Brain microvascular endothelial cell (primary cell): ENCODE data around the gene NCAM1.

Source experiments
- DNase-seq: peaks from one replicate; pipeline ENCODE4 v3.0.0-alpha.2; 2020
- H3K27ac ChIP-seq: fragments of 250-450 bp; sonication (Bioruptor Pico); 2 replicates; pipeline ENCODE4 v1.5.1; 2020; ENCODE audit warnings: mild to moderate bottlenecking, moderate library complexity
- H3K27me3 ChIP-seq: fragments of 250-450 bp; sonication (Bioruptor Pico); replicated peaks from 2 replicates; pipeline ENCODE4 v1.5.1; 2020; ENCODE audit warnings: mild to moderate bottlenecking
- H3K36me3 ChIP-seq: fragments of 250-450 bp; sonication (Bioruptor Pico); replicated peaks from 2 replicates; pipeline ENCODE4 v1.5.1; 2020; ENCODE audit warnings: mild to moderate bottlenecking
- H3K4me3 ChIP-seq: 2 replicates; pipeline ENCODE4 v1.5.1; 2011; ENCODE audit warnings: low read depth, mild to moderate bottlenecking, control low read depth, low read length, moderate library complexity
- in situ Hi-C: cut with HindIII; loops from 2 replicates; pipeline ENCODE4 v1.10.0; 2017; ENCODE audit warnings: low sequenced_read_pairs, low pct_ligation_motif_present
- TF ChIP-seq, protein P1 (sequence below): IDR thresholded peaks from 2 replicates; pipeline ENCODE4 v1.5.1; 2011; ENCODE audit warnings: low read depth, mild to moderate bottlenecking, moderate library complexity, low read length, control low read depth, inconsistent platforms; ENCODE audit errors: missing control alignments

Gene NCAM1

DNA sequence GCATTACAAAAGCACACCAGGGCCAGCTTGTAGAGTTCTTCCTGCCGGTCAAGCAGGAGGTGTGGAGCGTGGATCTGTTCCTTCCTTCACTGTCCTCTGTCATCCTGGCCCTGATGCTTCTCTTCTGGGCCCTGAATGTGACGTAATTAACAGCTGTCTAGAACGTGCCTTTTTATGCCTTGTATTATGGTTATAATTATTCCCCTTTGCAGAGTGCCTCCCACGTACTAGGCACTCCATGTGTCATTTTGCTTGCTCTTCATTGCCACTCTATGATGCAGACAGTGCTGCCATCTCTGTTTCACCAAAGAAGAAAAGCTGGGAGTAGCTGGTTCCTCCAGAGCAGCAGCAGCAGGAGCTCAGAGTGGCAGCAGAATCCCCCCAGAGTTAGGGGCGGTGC lies 221.1 kb downstream of the NCAM1 start:
- no peaks in the 10 kb centered on the region for H3K36me3 ChIP-seq
- TF ChIP-seq, protein P1, sequence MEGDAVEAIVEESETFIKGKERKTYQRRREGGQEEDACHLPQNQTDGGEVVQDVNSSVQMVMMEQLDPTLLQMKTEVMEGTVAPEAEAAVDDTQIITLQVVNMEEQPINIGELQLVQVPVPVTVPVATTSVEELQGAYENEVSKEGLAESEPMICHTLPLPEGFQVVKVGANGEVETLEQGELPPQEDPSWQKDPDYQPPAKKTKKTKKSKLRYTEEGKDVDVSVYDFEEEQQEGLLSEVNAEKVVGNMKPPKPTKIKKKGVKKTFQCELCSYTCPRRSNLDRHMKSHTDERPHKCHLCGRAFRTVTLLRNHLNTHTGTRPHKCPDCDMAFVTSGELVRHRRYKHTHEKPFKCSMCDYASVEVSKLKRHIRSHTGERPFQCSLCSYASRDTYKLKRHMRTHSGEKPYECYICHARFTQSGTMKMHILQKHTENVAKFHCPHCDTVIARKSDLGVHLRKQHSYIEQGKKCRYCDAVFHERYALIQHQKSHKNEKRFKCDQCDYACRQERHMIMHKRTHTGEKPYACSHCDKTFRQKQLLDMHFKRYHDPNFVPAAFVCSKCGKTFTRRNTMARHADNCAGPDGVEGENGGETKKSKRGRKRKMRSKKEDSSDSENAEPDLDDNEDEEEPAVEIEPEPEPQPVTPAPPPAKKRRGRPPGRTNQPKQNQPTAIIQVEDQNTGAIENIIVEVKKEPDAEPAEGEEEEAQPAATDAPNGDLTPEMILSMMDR: no peak
- no peak overlapping the region for H3K27ac ChIP-seq
- no peak overlapping the region for H3K4me3 ChIP-seq
- in situ Hi-C loops: no loop called here
- H3K27me3 ChIP-seq: no peaks in the 10 kb centered on the region
- no peak for DNase-seq

DNA sequence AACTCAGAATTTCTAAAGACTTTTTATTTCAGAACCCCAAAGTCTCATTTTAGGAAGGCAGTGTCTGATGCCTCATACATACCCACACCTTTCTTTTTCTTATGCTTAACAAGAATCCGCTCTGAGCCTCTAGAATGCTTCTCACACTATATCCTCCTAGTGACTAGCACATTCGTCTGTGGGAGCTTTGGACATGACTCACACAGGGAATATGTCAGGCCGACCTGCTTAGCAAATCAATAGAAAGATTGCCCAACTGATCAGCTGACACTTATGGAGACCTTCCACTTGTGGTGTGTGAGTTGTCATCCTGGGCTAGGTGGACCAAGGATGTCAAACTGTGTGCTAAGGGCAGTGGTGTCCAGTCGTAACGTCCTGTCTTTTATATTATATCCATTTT lies 223.3 kb downstream of the NCAM1 start:
- Histone ChIP-seq H3K36me3 (no peaks in the 10 kb centered on the region), H3K4me3 (no peak overlapping the region), H3K27me3 (no peaks in the 10 kb centered on the region), H3K27ac (no peak overlapping the region)
- in situ Hi-C loops: no loop called here
- TF ChIP-seq, protein P1: no peak
- DNase-seq: peak; percentile 84

DNA sequence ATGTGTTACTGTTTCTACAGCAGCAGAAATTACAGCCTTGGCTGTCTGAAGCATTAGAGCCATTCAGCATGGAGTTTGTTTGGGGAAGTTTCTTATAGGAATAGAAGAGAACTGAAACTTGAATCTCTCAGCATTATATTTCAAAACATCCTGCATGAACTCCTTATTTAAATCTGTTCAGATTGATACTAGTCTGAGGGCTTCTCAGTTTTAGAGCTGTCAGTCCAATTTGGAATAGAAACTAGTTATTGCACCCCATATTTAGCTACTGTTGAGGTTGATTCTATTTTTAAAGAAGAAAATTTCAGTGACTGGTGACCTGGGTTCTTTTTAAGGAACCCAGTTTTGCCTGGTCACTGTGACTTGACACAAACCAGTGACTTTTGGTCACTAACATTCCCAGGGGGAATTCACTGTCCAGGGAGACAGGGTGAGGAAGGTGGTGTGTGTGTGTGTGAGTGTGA lies 227.2 kb downstream of the NCAM1 start:
- Histone ChIP-seq H3K27ac (no peak overlapping the region), H3K36me3 (no peaks in the 10 kb centered on the region), H3K4me3 (no peak overlapping the region), H3K27me3 (no peaks in the 10 kb centered on the region)
- in situ Hi-C loops: no loop called here
- TF ChIP-seq, protein P1: no peak
- DNase-seq: no peak

DNA sequence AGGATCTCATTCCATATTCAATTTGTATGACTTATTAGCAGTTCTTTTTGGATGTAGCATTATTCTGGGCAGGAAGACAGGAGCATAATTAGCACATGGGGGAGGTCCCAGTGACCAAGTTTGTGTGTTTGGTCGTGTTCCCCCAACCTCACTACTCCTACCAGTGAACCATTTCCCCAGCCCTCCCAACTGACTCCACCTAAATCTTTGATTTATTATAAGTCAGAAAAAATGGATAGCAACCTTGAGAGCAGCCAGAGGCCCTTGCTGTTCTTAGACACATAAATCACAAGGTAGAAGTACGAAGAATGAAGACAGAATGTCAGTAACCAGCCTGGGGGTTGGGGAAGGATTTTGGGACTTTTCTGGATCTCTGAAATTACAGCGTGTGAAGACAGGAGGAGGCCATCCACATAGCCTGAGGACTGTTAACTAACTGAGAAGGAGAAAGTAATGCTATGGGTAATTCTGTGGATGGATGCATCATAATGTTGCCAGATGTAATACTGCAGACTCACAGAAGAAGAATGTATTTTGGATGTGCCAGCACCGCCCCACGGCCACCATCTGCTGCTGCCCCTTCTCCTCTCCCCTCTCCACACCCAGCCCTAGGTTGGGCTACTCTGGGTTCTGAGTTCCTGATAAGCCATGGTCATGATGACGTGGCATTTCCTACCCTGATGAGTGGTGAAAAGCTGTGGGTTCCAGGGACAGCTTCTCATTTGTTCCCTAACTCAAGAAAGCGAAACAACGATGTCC lies 228.9 kb downstream of the NCAM1 start:
- DNase-seq: peak; percentile 31
- TF ChIP-seq, protein P1: no peak
- H3K36me3 ChIP-seq: no peaks in the 10 kb centered on the region
- in situ Hi-C loops: no loop called here
- H3K27ac ChIP-seq: no peak overlapping the region
- H3K4me3 ChIP-seq: no peak overlapping the region
- H3K27me3 ChIP-seq: no peaks in the 10 kb centered on the region

DNA sequence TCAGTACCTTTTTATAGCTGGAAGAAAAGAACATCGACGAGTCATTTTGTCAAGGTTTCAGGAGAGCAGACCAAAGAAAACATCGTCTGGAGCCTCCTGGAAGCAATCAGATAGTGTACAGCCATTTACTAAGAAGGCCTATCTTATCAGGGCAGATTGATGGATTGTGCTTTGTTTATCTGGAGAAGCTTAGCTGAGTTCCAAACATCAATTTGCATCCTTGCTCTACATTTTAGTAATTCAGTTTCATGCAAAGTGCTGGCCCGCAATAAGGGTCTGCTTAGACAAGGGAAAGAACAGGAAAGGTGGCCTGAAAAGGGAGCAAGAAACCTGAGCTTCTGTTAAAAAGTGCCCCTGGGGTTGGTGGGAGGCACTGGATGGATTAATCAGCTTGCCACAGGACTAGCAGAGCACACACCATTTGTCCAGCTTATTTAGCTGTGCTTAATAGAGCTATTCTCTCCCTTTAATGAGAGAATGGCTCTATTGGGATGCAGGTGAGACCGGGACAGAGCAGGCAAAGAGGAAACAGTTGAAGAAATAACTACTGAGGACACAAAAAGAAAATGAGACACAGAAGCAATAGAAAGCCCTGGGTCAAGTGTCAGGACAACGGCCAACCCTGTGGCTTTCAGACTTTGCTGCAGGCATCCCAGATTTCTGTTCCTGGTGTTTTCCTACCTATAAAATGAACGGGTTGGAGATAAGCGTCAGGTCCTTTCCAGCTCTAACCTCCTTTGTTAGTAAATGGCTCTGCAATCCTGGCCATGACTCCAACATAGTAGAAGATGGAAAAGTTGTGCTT lies 231.1 kb downstream of the NCAM1 start:
- in situ Hi-C loops: no loop called here
- no peak for DNase-seq

More for the DNA sequence above, 231.1 kb downstream of the NCAM1 start:
- Histone ChIP-seq H3K27me3 (no peaks in the 10 kb centered on the region), H3K4me3 (no peak overlapping the region), H3K27ac (no peak overlapping the region), H3K36me3 (no peaks in the 10 kb centered on the region)
- TF ChIP-seq, protein P1: no peak
